ENCODE measurements around the gene RAMP3. TPM values are rescaled to one million over a fixed set of nuclear protein-coding genes. Genes with fewer than 3 reads are reported as not detected.

Gene RAMP3
- total and polyA plus RNA-seq, 3 experiments from 2014 or later = not detected

GRCh38 chr7:45221896-45222604 lies 64.5 kb downstream of the RAMP3 start:
- ChIA-PET CTCF (no interaction called here), POLR2A (no interaction called here)
- no peaks in the 10 kb centered on the region for H3K9me3 ChIP-seq (ENCODE audit: low read length)
- H3K9me3 Mint-ChIP-seq = no peaks in the 10 kb centered on the region
- H3K36me3 Mint-ChIP-seq = no peaks in the 10 kb centered on the region
- no peak overlapping the region for H3K27ac Mint-ChIP-seq
- no peaks in the 10 kb centered on the region for H3K27me3 ChIP-seq (ENCODE audit: insufficient read depth, low read length, poor library complexity, severe bottlenecking)
- no peak overlapping the region for H3K27ac ChIP-seq (ENCODE audit: low read depth, low read length)
- no peaks in the 10 kb centered on the region for H3K36me3 ChIP-seq (ENCODE audit: insufficient read depth, low read length)
- no peaks in the 10 kb centered on the region for H3K4me1 ChIP-seq (ENCODE audit: insufficient read depth, low read length)
- H3K4me1 Mint-ChIP-seq = no peaks in the 10 kb centered on the region
- peaks cover 16 to 53% of the 10 kb centered on the region in 2 donors for H3K27me3 Mint-ChIP-seq
- no peak for DNase-seq
- no peak overlapping the region for H3K4me3 ChIP-seq (ENCODE audit: low read length)
- H3K4me3 Mint-ChIP-seq = no peak overlapping the region

DNA sequence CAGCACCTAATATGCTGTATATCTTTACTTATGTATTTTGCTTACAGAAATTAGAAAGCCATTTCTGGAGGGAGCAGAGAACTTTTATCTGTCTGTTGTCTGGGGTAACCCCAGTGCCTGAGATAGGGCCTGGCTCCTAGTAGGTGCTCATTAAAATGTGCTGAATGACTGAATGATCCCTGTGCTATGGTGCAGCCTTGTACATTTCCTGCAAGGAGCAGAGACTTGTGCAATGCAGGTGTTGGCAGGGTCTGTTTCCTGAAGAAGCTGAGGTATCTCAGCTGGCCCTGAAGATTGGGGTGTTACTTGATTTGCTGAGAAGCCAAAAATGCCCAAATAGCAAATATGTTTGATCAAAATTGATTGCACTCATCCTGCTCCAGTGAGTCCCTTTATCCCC lies 65.5 kb downstream of the RAMP3 start:
- ChIA-PET POLR2A (no interaction called here), CTCF (no interaction called here)
- Mint-ChIP-seq H3K9me3 (no peaks in the 10 kb centered on the region), H3K36me3 (no peaks in the 10 kb centered on the region), H3K4me1 (no peaks in the 10 kb centered on the region), H3K27ac (no peak overlapping the region), H3K27me3 (peaks cover 18 to 55% of the 10 kb centered on the region in 2 donors), H3K4me3 (no peak overlapping the region)
- no peaks in the 10 kb centered on the region for H3K27me3 ChIP-seq (ENCODE audit: insufficient read depth, low read length, poor library complexity, severe bottlenecking)
- no peak overlapping the region for H3K27ac ChIP-seq (ENCODE audit: low read depth, low read length)
- no peaks in the 10 kb centered on the region for H3K36me3 ChIP-seq (ENCODE audit: insufficient read depth, low read length)
- no peaks in the 10 kb centered on the region for H3K9me3 ChIP-seq (ENCODE audit: low read length)
- H3K4me1 ChIP-seq (ENCODE audit: insufficient read depth, low read length) = no peaks in the 10 kb centered on the region
- no peak for DNase-seq
- no peak overlapping the region for H3K4me3 ChIP-seq (ENCODE audit: low read length)

DNA sequence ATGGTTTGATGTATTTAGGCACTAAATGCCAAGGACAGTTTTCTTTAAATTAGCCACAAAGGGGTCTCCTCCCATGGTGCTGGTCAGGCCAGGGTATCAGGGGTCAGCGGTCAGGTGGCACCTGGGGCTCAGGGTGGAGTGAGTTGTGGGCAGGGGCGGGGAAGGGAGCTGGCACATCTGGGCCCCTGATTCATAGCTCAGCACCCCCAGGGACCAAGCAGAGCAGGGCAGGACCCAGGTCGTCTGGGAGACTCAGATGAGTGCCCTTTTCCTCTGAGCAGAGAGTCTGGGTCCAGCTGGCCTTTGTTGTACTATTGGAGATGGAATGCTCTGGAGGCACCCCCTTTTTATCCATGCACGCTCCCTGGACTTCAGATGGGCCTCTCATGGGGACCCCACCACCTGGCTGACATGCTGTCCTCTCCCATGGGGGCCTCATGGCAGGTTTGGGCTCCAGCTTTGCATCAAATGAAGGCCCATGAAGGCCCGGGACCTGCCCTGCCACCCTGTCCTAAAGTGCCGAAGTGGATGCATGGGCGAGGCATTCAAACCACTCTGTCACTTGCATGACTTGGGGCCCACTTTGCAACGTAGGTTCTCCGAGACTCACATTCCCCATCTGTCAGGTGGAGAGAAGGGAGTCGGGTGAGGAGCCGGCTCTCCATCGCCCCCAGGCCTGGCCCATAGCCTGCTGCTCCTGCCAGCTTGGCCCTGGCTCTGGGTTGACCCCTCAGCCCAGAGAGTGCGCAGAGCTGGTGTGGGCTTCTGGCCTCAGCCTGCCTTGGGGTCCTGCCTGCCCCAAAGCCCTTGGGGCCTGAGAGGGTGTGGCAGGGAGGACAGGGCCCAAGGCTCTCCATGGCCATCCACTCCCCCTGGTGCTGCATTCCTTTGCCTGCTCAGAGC lies 66.4 kb downstream of the RAMP3 start:
- Histone ChIP-seq H3K27ac (ENCODE audit: low read depth, low read length) (no peak overlapping the region), H3K27me3 (ENCODE audit: insufficient read depth, low read length, poor library complexity, severe bottlenecking) (peaks cover 3% of the 10 kb centered on the region), H3K4me3 (ENCODE audit: low read length) (no peak overlapping the region), H3K9me3 (ENCODE audit: low read length) (no peaks in the 10 kb centered on the region), H3K36me3 (ENCODE audit: insufficient read depth, low read length) (no peaks in the 10 kb centered on the region), H3K4me1 (ENCODE audit: insufficient read depth, low read length) (no peaks in the 10 kb centered on the region)
- H3K4me1 Mint-ChIP-seq = no peaks in the 10 kb centered on the region
- no peak overlapping the region for H3K4me3 Mint-ChIP-seq
- H3K9me3 Mint-ChIP-seq = no peaks in the 10 kb centered on the region
- H3K27ac Mint-ChIP-seq = no peak overlapping the region
- ChIA-PET CTCF (no interaction called here), POLR2A (no interaction called here)
- H3K27me3 Mint-ChIP-seq = peaks cover 20 to 57% of the 10 kb centered on the region in 2 donors
- no peaks in the 10 kb centered on the region for H3K36me3 Mint-ChIP-seq
- DNase-seq = no peak

- ChIA-PET POLR2A (no interaction called here), CTCF (no interaction called here)
- H3K4me3 ChIP-seq (ENCODE audit: low read length) = no peak overlapping the region
- peaks cover 17 to 53% of the 10 kb centered on the region in 2 donors for H3K27me3 Mint-ChIP-seq
- no peak overlapping the region for H3K4me3 Mint-ChIP-seq
- no peaks in the 10 kb centered on the region for H3K4me1 ChIP-seq (ENCODE audit: insufficient read depth, low read length)
- H3K27ac Mint-ChIP-seq = no peak overlapping the region
- peaks cover 3% of the 10 kb centered on the region for H3K27me3 ChIP-seq (ENCODE audit: insufficient read depth, low read length, poor library complexity, severe bottlenecking)
- no peak overlapping the region for H3K27ac ChIP-seq (ENCODE audit: low read depth, low read length)
- no peaks in the 10 kb centered on the region for H3K36me3 ChIP-seq (ENCODE audit: insufficient read depth, low read length)
- H3K36me3 Mint-ChIP-seq = no peaks in the 10 kb centered on the region
- no peaks in the 10 kb centered on the region for H3K4me1 Mint-ChIP-seq
- H3K9me3 ChIP-seq (ENCODE audit: low read length) = no peaks in the 10 kb centered on the region
- no peak for DNase-seq
- H3K9me3 Mint-ChIP-seq = no peaks in the 10 kb centered on the region
These were observed 67.2 kb downstream of the RAMP3 start for GRCh38 chr7:45224832-45225231.

GRCh38 chr7:45225311-45225947 lies 67.8 kb downstream of the RAMP3 start:
- POLR2A ChIA-PET = no interaction called here
- H3K36me3 Mint-ChIP-seq = no peaks in the 10 kb centered on the region
- no peaks in the 10 kb centered on the region for H3K9me3 Mint-ChIP-seq
- H3K27ac Mint-ChIP-seq = no peak overlapping the region
- no peak overlapping the region for H3K4me3 ChIP-seq (ENCODE audit: low read length)
- no peak for DNase-seq
- H3K27ac ChIP-seq (ENCODE audit: low read depth, low read length) = no peak overlapping the region
- H3K36me3 ChIP-seq (ENCODE audit: insufficient read depth, low read length) = no peaks in the 10 kb centered on the region
- no peaks in the 10 kb centered on the region for H3K9me3 ChIP-seq (ENCODE audit: low read length)
- H3K27me3 ChIP-seq (ENCODE audit: insufficient read depth, low read length, poor library complexity, severe bottlenecking) = peaks cover 3% of the 10 kb centered on the region
- CTCF ChIA-PET = no interaction called here
- no peaks in the 10 kb centered on the region for H3K4me1 ChIP-seq (ENCODE audit: insufficient read depth, low read length)
- H3K27me3 Mint-ChIP-seq = peaks cover 11 to 53% of the 10 kb centered on the region in 2 donors
- H3K4me1 Mint-ChIP-seq = peaks cover 0 to 4% (median 0%) of the 10 kb centered on the region in 3 donors
- no peak overlapping the region for H3K4me3 Mint-ChIP-seq

- H3K4me3 Mint-ChIP-seq = no peak overlapping the region
- no peaks in the 10 kb centered on the region for H3K4me1 ChIP-seq (ENCODE audit: insufficient read depth, low read length)
- H3K9me3 Mint-ChIP-seq = no peaks in the 10 kb centered on the region
- CTCF ChIA-PET = no interaction called here
- H3K9me3 ChIP-seq (ENCODE audit: low read length) = no peaks in the 10 kb centered on the region
- H3K27ac Mint-ChIP-seq = no peak overlapping the region
- peaks cover 3% of the 10 kb centered on the region for H3K27me3 ChIP-seq (ENCODE audit: insufficient read depth, low read length, poor library complexity, severe bottlenecking)
- H3K4me1 Mint-ChIP-seq = peaks cover 0 to 4% (median 0%) of the 10 kb centered on the region in 3 donors
- no peaks in the 10 kb centered on the region for H3K36me3 Mint-ChIP-seq
- H3K4me3 ChIP-seq (ENCODE audit: low read length) = no peak overlapping the region
- POLR2A ChIA-PET = no interaction called here
- H3K27ac ChIP-seq (ENCODE audit: low read depth, low read length) = no peak overlapping the region
- peaks cover 10 to 54% of the 10 kb centered on the region in 2 donors for H3K27me3 Mint-ChIP-seq
- DNase-seq = no peak
- no peaks in the 10 kb centered on the region for H3K36me3 ChIP-seq (ENCODE audit: insufficient read depth, low read length)
These were observed 68.4 kb downstream of the RAMP3 start for GRCh38 chr7:45225948-45226335.

DNA sequence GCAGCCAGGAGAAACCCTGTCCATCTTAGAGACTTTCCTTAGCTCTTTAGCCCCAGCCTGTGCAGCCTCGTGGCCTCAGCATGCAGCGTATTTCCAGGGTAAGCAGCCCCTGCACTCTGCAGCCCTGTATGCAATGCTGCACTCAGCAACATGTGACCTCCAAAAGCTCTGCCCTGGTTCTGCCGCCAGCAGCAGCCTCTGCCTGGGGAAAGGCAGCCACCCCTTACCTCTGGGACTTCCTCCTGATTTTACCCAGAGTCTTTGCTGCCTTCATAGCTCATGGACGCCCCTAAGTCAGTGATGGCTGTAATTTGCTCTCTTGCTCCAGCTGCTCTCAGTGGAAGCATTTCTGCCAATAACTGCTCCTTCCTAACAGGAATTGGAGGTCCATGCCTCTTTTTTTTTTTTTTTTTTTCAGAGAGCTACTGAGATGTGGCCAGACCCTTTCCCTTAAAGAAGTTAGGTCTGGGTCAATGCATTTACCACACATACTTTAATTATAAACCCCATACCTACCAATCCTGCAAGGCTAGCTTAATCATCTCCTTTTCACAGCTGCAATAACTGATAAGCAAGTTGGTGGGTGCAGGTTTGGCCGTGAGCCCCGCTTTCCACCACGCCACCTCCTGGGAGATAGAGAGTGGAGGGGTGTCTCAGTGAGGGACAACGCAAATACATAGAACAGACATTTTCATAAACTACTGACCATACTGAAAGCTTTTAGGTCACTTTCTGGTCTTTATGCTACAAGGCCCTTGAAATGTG lies 71.7 kb downstream of the RAMP3 start:
- Mint-ChIP-seq H3K9me3 (no peaks in the 10 kb centered on the region), H3K27ac (peak overlapping the region in 1 of 8 donors; percentile 15), H3K4me3 (no peak overlapping the region), H3K4me1 (peaks cover 0 to 4% (median 0%) of the 10 kb centered on the region in 3 donors), H3K27me3 (peaks cover 8 to 63% of the 10 kb centered on the region in 2 donors), H3K36me3 (no peaks in the 10 kb centered on the region)
- Histone ChIP-seq H3K27ac (ENCODE audit: low read depth, low read length) (no peak overlapping the region), H3K4me1 (ENCODE audit: insufficient read depth, low read length) (no peaks in the 10 kb centered on the region), H3K27me3 (ENCODE audit: insufficient read depth, low read length, poor library complexity, severe bottlenecking) (peaks cover 3% of the 10 kb centered on the region), H3K4me3 (ENCODE audit: low read length) (no peak overlapping the region), H3K36me3 (ENCODE audit: insufficient read depth, low read length) (no peaks in the 10 kb centered on the region), H3K9me3 (ENCODE audit: low read length) (no peaks in the 10 kb centered on the region)
- POLR2A ChIA-PET = no interaction called here
- CTCF ChIA-PET = no interaction called here
- DNase-seq = no peak
